Measurements from ENCODE around the gene UBXN4. TPM values are rescaled to one million over a fixed set of nuclear protein-coding genes. Genes with fewer than 3 reads are reported as not detected.

The UBXN4 gene
- total and polyA plus RNA-seq, 2 of the 13 experiments (the other 11 are each of a cell fraction or from before 2014, with no cell fraction given): 74.2 to 104 TPM

DNA sequence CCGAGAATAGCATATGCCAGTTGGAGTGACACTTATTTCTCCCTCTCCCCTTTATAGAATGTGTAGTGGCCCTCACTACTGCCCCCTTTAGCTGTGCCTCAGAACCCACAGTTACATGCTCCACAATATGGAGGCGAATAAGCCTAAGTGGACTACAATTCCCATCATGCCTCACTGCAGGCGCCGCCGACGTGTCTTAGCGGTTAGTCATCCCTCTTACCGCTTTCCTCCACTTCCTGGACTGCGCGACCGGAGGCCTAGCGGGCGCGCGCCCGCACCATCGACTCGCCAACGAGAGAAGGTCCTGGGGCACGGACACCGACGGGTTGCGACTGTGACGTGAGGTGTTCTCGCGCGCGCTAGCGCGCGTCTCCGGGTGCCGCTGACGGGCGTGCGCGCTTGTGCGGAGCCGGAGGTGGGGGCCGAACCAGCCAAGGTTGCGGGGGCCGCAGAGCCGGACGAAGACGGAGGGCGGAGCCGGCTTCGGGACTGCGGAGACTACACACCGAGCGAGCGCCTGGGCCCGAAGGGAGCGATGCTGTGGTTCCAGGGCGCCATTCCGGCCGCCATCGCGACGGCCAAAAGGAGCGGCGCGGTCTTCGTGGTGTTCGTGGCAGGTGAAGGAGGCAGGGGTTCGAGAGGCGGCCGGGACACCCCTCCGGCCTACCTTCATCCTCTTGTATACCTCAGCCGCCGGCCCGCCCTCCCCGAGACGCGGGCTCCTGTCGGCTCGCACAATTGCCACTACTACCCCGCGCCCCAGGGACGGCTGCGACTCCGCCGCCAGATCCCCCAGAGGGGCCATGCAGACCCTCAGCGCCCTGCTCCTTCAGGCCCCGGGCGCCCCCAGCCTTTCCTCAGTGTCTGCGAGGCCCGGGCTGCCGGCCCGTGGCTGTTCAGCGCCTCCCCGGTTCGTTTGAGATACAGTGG is at the start of gene UBXN4 (continued):
- TF ChIP-seq ZFX (CRISPR knock-in tag; IDR thresholded peaks at IDR 0.05; ENCODE audit: low read depth) (peak; percentile 97), GRHL1 (CRISPR knock-in tag; conservative IDR thresholded peaks at IDR 0.05) (no peak), ZNF580 (CRISPR knock-in tag; IDR thresholded peaks at IDR 0.05; ENCODE audit: borderline replicate concordance, low read depth) (peak; percentile 83; the same call in 1 of the 2 replicates), MED1 (CRISPR knock-in tag; IDR thresholded peaks at IDR 0.05) (peak; percentile 76), SMAD3 (CRISPR knock-in tag; IDR thresholded peaks at IDR 0.05) (peak; percentile 60; the same call in 1 of the 2 replicates), PCBP2 (optimal IDR thresholded peaks at IDR 0.05; ENCODE audit: low read depth, low read length, poor library complexity, severe bottlenecking) (no peak), MIXL1 (CRISPR knock-in tag; IDR thresholded peaks at IDR 0.05) (peak; percentile 44; the same call in 1 of the 2 replicates), DNMT3B (CRISPR knock-in tag; conservative IDR thresholded peaks at IDR 0.05) (0 out of 2 replicates have a peak, but pooled peaks have one; percentile 12), ZZZ3 (CRISPR knock-in tag; IDR thresholded peaks at IDR 0.05; ENCODE audit: borderline replicate concordance) (peak; percentile 45; the same call in 1 of the 2 replicates), ZNF570 (CRISPR knock-in tag; IDR thresholded peaks at IDR 0.05; ENCODE audit: borderline replicate concordance) (no peak), ETV6 (CRISPR knock-in tag; conservative IDR thresholded peaks at IDR 0.05) (peak; percentile 15; the same call in 1 of the 2 replicates), ZNF136 (CRISPR knock-in tag; IDR thresholded peaks at IDR 0.05; ENCODE audit: low read depth) (peak; percentile 96), HMGA1 (CRISPR knock-in tag; conservative IDR thresholded peaks at IDR 0.05) (no peak), XRCC5 (optimal IDR thresholded peaks at IDR 0.05; ENCODE audit: low read length) (peak; percentile 88), ZNF7 (CRISPR knock-in tag; IDR thresholded peaks at IDR 0.05) (no peak), SAP130 (CRISPR knock-in tag; IDR thresholded peaks at IDR 0.05; ENCODE audit: low read depth) (peak; percentile 89), TFDP1 (CRISPR knock-in tag; IDR thresholded peaks at IDR 0.05; ENCODE audit: borderline replicate concordance) (peak; percentile 78; the same call in 1 of the 2 replicates), ZNF839 (CRISPR knock-in tag; IDR thresholded peaks at IDR 0.05; ENCODE audit: borderline replicate concordance) (no peak), AGO2 (optimal IDR thresholded peaks at IDR 0.05; ENCODE audit: low read depth, low read length) (peak; percentile 98), MAX (IDR thresholded peaks at IDR 0.05) (peak; percentile 75)
- TF ChIP-seq, protein P1, sequence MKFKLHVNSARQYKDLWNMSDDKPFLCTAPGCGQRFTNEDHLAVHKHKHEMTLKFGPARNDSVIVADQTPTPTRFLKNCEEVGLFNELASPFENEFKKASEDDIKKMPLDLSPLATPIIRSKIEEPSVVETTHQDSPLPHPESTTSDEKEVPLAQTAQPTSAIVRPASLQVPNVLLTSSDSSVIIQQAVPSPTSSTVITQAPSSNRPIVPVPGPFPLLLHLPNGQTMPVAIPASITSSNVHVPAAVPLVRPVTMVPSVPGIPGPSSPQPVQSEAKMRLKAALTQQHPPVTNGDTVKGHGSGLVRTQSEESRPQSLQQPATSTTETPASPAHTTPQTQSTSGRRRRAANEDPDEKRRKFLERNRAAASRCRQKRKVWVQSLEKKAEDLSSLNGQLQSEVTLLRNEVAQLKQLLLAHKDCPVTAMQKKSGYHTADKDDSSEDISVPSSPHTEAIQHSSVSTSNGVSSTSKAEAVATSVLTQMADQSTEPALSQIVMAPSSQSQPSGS (CRISPR knock-in tag; IDR thresholded peaks at IDR 0.05): peak; percentile 91
- TF ChIP-seq, protein P2, sequence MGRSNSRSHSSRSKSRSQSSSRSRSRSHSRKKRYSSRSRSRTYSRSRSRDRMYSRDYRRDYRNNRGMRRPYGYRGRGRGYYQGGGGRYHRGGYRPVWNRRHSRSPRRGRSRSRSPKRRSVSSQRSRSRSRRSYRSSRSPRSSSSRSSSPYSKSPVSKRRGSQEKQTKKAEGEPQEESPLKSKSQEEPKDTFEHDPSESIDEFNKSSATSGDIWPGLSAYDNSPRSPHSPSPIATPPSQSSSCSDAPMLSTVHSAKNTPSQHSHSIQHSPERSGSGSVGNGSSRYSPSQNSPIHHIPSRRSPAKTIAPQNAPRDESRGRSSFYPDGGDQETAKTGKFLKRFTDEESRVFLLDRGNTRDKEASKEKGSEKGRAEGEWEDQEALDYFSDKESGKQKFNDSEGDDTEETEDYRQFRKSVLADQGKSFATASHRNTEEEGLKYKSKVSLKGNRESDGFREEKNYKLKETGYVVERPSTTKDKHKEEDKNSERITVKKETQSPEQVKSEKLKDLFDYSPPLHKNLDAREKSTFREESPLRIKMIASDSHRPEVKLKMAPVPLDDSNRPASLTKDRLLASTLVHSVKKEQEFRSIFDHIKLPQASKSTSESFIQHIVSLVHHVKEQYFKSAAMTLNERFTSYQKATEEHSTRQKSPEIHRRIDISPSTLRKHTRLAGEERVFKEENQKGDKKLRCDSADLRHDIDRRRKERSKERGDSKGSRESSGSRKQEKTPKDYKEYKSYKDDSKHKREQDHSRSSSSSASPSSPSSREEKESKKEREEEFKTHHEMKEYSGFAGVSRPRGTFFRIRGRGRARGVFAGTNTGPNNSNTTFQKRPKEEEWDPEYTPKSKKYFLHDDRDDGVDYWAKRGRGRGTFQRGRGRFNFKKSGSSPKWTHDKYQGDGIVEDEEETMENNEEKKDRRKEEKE (IDR thresholded peaks at IDR 0.05): no peak

All from HepG2 (cell line).